ENCODE data around the gene BNC1. TPM values are rescaled to one million over a fixed set of nuclear protein-coding genes. Genes with fewer than 3 reads are reported as not detected.

BNC1 gene
- not detected for polyA plus RNA-seq (2012; ENCODE audit: insufficient read depth, insufficient read length, low read depth)

- TF ChIP-seq CTCF (IDR thresholded peaks at IDR 0.05; ENCODE audit: low read depth, low read length), result no peak
- H3K27me3 ChIP-seq, result peaks cover 74% of the 10 kb centered on the region
- DNase-seq, result no peak
- no peaks in the 10 kb centered on the region for H3K4me1 ChIP-seq
- H3K4me3 ChIP-seq (ENCODE audit: low read depth, low read length), result no peak within 1 kb of the TSS
- H3K9me3 ChIP-seq, result no peaks in the 10 kb centered on the region
- no peaks in the 10 kb centered on the region for H3K36me3 ChIP-seq
Observed at GRCh38 chr15:83284559-83285283, at the start of gene BNC1. BNC1 (minus strand) TSS chr15:83284664; CDS start chr15:83284628, 36 bp downstream.

GRCh38 chr15:83327041-83327440 is 42.6 kb upstream of the BNC1 start:
- no peaks in the 10 kb centered on the region for H3K4me1 ChIP-seq
- no peaks in the 10 kb centered on the region for H3K36me3 ChIP-seq
- no peak for DNase-seq
- TF ChIP-seq CTCF (IDR thresholded peaks at IDR 0.05; ENCODE audit: low read depth, low read length), result no peak
- no peak overlapping the region for H3K4me3 ChIP-seq (ENCODE audit: low read depth, low read length)
- H3K9me3 ChIP-seq, result no peaks in the 10 kb centered on the region
- no peaks in the 10 kb centered on the region for H3K27me3 ChIP-seq

GRCh38 chr15:83324799-83325198 is 40.3 kb upstream of the BNC1 start:
- TF ChIP-seq CTCF (IDR thresholded peaks at IDR 0.05; ENCODE audit: low read depth, low read length), result no peak
- peaks cover 5% of the 10 kb centered on the region for H3K27me3 ChIP-seq
- H3K4me1 ChIP-seq, result no peaks in the 10 kb centered on the region
- DNase-seq, result no peak
- no peaks in the 10 kb centered on the region for H3K36me3 ChIP-seq
- H3K4me3 ChIP-seq (ENCODE audit: low read depth, low read length), result no peak overlapping the region
- no peaks in the 10 kb centered on the region for H3K9me3 ChIP-seq

- Histone ChIP-seq H3K9me3 (no peaks in the 10 kb centered on the region), H3K4me3 (ENCODE audit: low read depth, low read length) (no peak overlapping the region), H3K4me1 (no peaks in the 10 kb centered on the region), H3K27me3 (peaks cover 6% of the 10 kb centered on the region), H3K36me3 (no peaks in the 10 kb centered on the region)
- DNase-seq, result no peak
- TF ChIP-seq CTCF (IDR thresholded peaks at IDR 0.05; ENCODE audit: low read depth, low read length), result no peak
Observed at GRCh38 chr15:83323296-83323711, 38.8 kb upstream of the BNC1 start.

- Histone ChIP-seq H3K4me1 (no peaks in the 10 kb centered on the region), H3K4me3 (ENCODE audit: low read depth, low read length) (no peak overlapping the region), H3K36me3 (no peaks in the 10 kb centered on the region), H3K9me3 (no peaks in the 10 kb centered on the region), H3K27me3 (peaks cover 6% of the 10 kb centered on the region)
- no peak for DNase-seq
- no peak for TF ChIP-seq CTCF (IDR thresholded peaks at IDR 0.05; ENCODE audit: low read depth, low read length)
Observed at GRCh38 chr15:83322691-83323090, 38.2 kb upstream of the BNC1 start.

- no peak overlapping the region for H3K4me3 ChIP-seq (ENCODE audit: low read depth, low read length)
- no peaks in the 10 kb centered on the region for H3K4me1 ChIP-seq
- TF ChIP-seq CTCF (IDR thresholded peaks at IDR 0.05; ENCODE audit: low read depth, low read length), result no peak
- no peaks in the 10 kb centered on the region for H3K36me3 ChIP-seq
- no peaks in the 10 kb centered on the region for H3K9me3 ChIP-seq
- no peak for DNase-seq
- peaks cover 6% of the 10 kb centered on the region for H3K27me3 ChIP-seq
Observed at GRCh38 chr15:83322061-83322460, 37.6 kb upstream of the BNC1 start.
